Measurements from ENCODE around the gene ONECUT3. TPM values are rescaled to one million over a fixed set of nuclear protein-coding genes. Genes with fewer than 3 reads are reported as not detected.

Gene ONECUT3
- total RNA-seq, 3 donors from 2014 or later: not detected

DNA sequence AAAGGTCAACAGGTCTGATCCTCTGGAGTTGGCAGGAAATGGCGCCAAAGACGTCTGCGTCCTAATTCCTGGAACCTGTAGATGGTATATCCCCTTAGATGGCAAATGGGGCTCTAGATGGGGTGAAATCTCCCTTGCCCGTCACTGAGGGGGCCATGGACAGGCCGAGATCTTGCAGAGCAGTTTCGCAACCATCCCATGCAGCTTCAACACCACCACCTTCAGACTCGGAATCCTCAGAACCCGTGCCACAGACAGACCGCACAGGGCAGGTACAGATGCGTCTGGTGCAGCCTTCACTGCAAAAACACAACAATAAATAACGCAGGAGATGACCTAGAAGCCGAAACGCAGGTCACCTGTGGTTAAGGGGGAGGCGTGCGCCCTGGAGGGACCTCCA lies 77.3 kb downstream of the ONECUT3 start:
- TF ChIP-seq, protein P1, sequence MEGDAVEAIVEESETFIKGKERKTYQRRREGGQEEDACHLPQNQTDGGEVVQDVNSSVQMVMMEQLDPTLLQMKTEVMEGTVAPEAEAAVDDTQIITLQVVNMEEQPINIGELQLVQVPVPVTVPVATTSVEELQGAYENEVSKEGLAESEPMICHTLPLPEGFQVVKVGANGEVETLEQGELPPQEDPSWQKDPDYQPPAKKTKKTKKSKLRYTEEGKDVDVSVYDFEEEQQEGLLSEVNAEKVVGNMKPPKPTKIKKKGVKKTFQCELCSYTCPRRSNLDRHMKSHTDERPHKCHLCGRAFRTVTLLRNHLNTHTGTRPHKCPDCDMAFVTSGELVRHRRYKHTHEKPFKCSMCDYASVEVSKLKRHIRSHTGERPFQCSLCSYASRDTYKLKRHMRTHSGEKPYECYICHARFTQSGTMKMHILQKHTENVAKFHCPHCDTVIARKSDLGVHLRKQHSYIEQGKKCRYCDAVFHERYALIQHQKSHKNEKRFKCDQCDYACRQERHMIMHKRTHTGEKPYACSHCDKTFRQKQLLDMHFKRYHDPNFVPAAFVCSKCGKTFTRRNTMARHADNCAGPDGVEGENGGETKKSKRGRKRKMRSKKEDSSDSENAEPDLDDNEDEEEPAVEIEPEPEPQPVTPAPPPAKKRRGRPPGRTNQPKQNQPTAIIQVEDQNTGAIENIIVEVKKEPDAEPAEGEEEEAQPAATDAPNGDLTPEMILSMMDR (IDR thresholded peaks at IDR 0.05): no peak
- Histone ChIP-seq H3K36me3 (ENCODE audit: low read depth) (no peaks in the 10 kb centered on the region), H3K4me3 (no peak overlapping the region), H3K9me3 (no peaks in the 10 kb centered on the region), H3K4me1 (ENCODE audit: low read depth) (no peaks in the 10 kb centered on the region)
- no peak for DNase-seq
- intact Hi-C loops (cut with DNase I, micrococcal nuclease): no loop called here
- no peak for ATAC-seq

Small RNA genes lying within 50 kb of the gene (microRNA-seq; reads per million reads assigned to microRNA genes)
- gene MIR1909: 1.2 reads per million

Other genes starting within 250 kb of the ONECUT3 start
- gene ADAMTSL5, start 240.5 kb upstream of the ONECUT3 start, total RNA-seq: 1 to 10 TPM; 2.7 to 3.5 (median 3.3) TPM
- under 1 TPM in 1 of 3 donors, not detected in 2; 0.16 TPM for gene PLK5, start 229.4 kb upstream of the ONECUT3 start, total RNA-seq
- 10 to 100 TPM; 21.3 to 28.1 (median 21.5) TPM for gene MEX3D, start 185.2 kb upstream of the ONECUT3 start, total RNA-seq
- 10 to 100 TPM; 54.1 to 78.2 (median 54.2) TPM for gene MBD3, start 160.6 kb upstream of the ONECUT3 start, total RNA-seq
- 100 to 1,000 TPM; 265 to 301 (median 272) TPM for gene UQCR11, start 148.0 kb upstream of the ONECUT3 start, total RNA-seq
- 10 to 100 TPM; 54.4 to 57.7 (median 57.4) TPM for gene TCF3, start 100.9 kb upstream of the ONECUT3 start, total RNA-seq
- 1 to 10 TPM in 1 of 3 donors, under 1 TPM in 2; 0.55 to 1.2 (median 0.80) TPM for gene ATP8B3, start 58.8 kb downstream of the ONECUT3 start, total RNA-seq
- 10 to 100 TPM; 45.4 to 54.3 (median 50.2) TPM for gene REXO1, start 95.0 kb downstream of the ONECUT3 start, total RNA-seq
- 10 to 100 TPM; 22.6 to 26.5 (median 25.6) TPM for gene KLF16, start 110.1 kb downstream of the ONECUT3 start, total RNA-seq
- 10 to 100 TPM; 60.9 to 65.8 (median 65.8) TPM for gene ABHD17A, start 132.0 kb downstream of the ONECUT3 start, total RNA-seq
- gene ADAT3, start 151.9 kb downstream of the ONECUT3 start, total RNA-seq: 10 to 100 TPM; 12.5 to 21.9 (median 19.6) TPM
- 10 to 100 TPM; 57.2 to 61.3 (median 59.8) TPM for gene SCAMP4, start 151.9 kb downstream of the ONECUT3 start, total RNA-seq
- 10 to 100 TPM; 51.8 to 58.6 (median 56.7) TPM for gene CSNK1G2, start 187.7 kb downstream of the ONECUT3 start, total RNA-seq